Measurements from ENCODE around the gene RNF220. TPM values are rescaled to one million over a fixed set of nuclear protein-coding genes. Genes with fewer than 3 reads are reported as not detected.
"Not testable (repeated sequence)": the region's sequence is repeated elsewhere in the genome, so short reads cannot be mapped to it uniquely, and the experiment has no call there.

Gene RNF220
- total and polyA plus RNA-seq, 2 of the 4 experiments (the other 2 are of a cell fraction): 71.8 to 77.1 TPM

DNA sequence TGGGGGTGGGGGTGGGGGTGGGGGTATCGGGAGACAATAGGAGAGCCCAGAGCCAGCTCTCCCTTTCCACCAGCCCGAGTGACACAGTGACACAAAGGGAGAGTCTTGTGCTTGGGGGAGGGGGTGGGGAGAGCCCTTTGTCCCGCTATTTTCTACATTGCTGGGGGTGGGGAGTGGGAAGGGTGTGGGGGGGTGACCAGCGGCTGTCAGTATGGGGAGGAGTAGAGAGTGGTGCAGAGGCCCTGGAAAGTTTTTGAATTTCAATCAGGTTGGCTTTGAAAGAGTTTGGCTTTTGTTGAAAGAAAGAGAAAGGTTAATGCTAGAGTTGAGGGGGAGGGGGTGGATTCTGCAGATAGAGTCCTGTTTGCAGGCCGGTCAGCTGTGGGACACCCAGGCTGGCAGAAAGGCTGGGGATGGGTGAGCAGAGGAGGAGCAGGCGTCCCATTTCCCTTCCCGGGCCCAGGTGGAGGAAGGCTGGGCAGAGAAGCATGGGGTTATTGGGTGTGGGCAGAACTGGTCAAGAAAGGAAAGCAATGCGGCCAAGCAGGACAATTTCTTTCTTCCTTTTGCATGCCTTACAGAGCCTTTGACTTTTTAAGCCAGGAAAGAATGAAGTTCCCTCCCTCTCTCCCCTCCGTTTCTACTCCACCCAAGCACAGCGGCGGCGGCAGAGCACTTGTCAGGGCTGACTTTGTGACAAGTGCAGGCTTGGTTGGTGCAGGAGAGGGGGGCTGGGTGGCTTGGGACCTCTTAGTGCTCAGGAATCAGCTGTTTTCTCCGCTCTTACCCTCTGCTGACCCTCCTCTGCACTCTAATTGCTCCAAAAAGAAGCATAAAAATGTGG is 96.2 kb downstream of the RNF220 start:
- ChIA-PET POLR2A (ENCODE audit: unreplicated experiment) (no interaction called here), CTCF (no interaction called here)
- H2AFZ ChIP-seq (replicated peaks; ENCODE audit: low read length, poor library complexity): no peak overlapping the region
- H2BK5ac ChIP-seq (ENCODE audit: low read depth, low read length, poor library complexity, severe bottlenecking): no peak overlapping the region
- no peak overlapping the region for H2BK120ac ChIP-seq (ENCODE audit: low read depth, low read length)
- no peak overlapping the region for H2BK15ac ChIP-seq (ENCODE audit: low read depth, low read length)
- dilution Hi-C loops (cut with HindIII; ENCODE audit: low sequenced_read_pairs, unreplicated experiment) (no loop called here), in situ Hi-C loops (cut with MboI; ENCODE audit: low sequenced_read_pairs) (no loop called here), intact Hi-C loops (cut with micrococcal nuclease) (no loop called here)
- H3K56ac ChIP-seq (ENCODE audit: extremely low read depth, insufficient read depth, low read length): no peak overlapping the region
- peaks cover 62% of the 10 kb centered on the region for H3K27me3 ChIP-seq (ENCODE audit: control insufficient read depth, insufficient read depth, low read length)
- no peaks in the 10 kb centered on the region for H3K9me1 ChIP-seq (ENCODE audit: insufficient read depth, low read length)
- no peak overlapping the region for H4K8ac ChIP-seq (ENCODE audit: low read depth in 2 of 2, low read length in 2 of 2)
- H3K4ac ChIP-seq (ENCODE audit: low read depth, low read length): no peak overlapping the region
- H3K9me3 ChIP-seq (ENCODE audit: control insufficient read depth, insufficient read depth, low read length): no peaks in the 10 kb centered on the region
- H3K4me3 ChIP-seq (ENCODE audit: insufficient read depth, low read depth, low read length): no peak overlapping the region
- H3K14ac ChIP-seq (replicated peaks; ENCODE audit: low read depth, low read length): no peak overlapping the region
- no peak overlapping the region for H2AK5ac ChIP-seq (ENCODE audit: low read depth, low read length)
- H3K4me1 ChIP-seq (ENCODE audit: control insufficient read depth, insufficient read depth, low read length): no peaks in the 10 kb centered on the region
- 0% methylated on average over 1 of the region's 13 CpGs; no CpG with 5 or more reads in 1 of the 2 experiments for WGBS, 2 experiments (ENCODE audit: extremely low coverage in 2 of 2, insufficient read length in 1 of 2)
- no peak overlapping the region for H3K9ac ChIP-seq (ENCODE audit: low read depth, low read length)
- H4K91ac ChIP-seq (ENCODE audit: insufficient read depth, low read depth, low read length): no peak overlapping the region
- no peaks in the 10 kb centered on the region for H4K20me1 ChIP-seq (ENCODE audit: insufficient read depth, low read length)
- no peak overlapping the region for H2BK20ac ChIP-seq (ENCODE audit: low read depth, low read length)
- no peak overlapping the region for H3K23ac ChIP-seq (ENCODE audit: low read depth, low read length)
- H4K5ac ChIP-seq (ENCODE audit: low read depth, low read length): no peak overlapping the region
- DNase-seq: no peak
- ATAC-seq (ENCODE audit: low read depth): no peak
- H3K27ac ChIP-seq (ENCODE audit: insufficient read depth, low read length): no peak overlapping the region
- no peak overlapping the region for H3K4me2 ChIP-seq (ENCODE audit: low read depth, low read length)
- no peak overlapping the region for H2AK9ac ChIP-seq (replicated peaks; ENCODE audit: low read depth, low read length, poor library complexity)
- TF ChIP-seq POLR2A (IDR thresholded peaks at IDR 0.05; ENCODE audit: low read depth, low read length) (no peak), ELK1 (IDR thresholded peaks at IDR 0.05; ENCODE audit: borderline replicate concordance, low read depth, low read length) (no peak), SMC3 (IDR thresholded peaks at IDR 0.05; ENCODE audit: low read depth, low read length) (no peak), RFX5 (IDR thresholded peaks at IDR 0.05; ENCODE audit: low read depth, low read length) (no peak), MXI1 (IDR thresholded peaks at IDR 0.05; ENCODE audit: borderline replicate concordance, low read depth, low read length) (no peak), CEBPB (IDR thresholded peaks at IDR 0.05; ENCODE audit: low read depth, low read length) (no peak), NFE2L2 (IDR thresholded peaks at IDR 0.05; ENCODE audit: low read depth, low read length) (no peak)
- no peaks in the 10 kb centered on the region for H3K36me3 ChIP-seq (ENCODE audit: control insufficient read depth, insufficient read depth, low read length)
- no peak overlapping the region for H3K18ac ChIP-seq (ENCODE audit: low read depth, low read length)
- no TSS peak for BruUV-seq (replicated peaks)
- H3K79me1 ChIP-seq (ENCODE audit: low read depth in 1 of 2, low read length in 2 of 2): no peaks in the 10 kb centered on the region

DNA sequence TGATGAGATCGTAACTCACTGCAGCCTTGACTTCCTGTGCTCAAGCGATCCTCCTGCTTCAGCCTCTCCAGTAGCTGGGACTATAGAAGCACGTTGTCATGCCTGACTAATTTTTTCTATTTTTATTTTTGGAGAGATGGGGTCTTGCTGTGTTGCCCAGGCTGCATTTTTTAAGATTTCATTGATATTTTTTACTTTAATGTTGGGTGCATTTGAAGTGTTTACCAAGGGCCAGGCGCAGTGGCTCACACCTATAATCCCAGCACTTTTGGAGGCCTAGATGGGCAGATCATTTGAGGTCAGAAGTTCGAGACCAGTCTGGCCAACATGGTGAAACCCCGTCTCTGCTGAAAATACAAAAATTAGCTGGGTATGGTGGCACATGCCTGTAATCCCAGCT is 97.8 kb downstream of the RNF220 start:
- H3K4ac ChIP-seq (ENCODE audit: low read depth, low read length); H3K27ac ChIP-seq (ENCODE audit: insufficient read depth, low read length); H3K14ac ChIP-seq (replicated peaks; ENCODE audit: low read depth, low read length); H3K4me1 ChIP-seq (ENCODE audit: control insufficient read depth, insufficient read depth, low read length); H3K9ac ChIP-seq (ENCODE audit: low read depth, low read length); CTCF ChIA-PET; H3K4me3 ChIP-seq (ENCODE audit: insufficient read depth, low read depth, low read length); intact Hi-C loops (cut with micrococcal nuclease); ATAC-seq (ENCODE audit: low read depth); BruUV-seq (replicated peaks); DNase-seq; in situ Hi-C loops (cut with MboI; ENCODE audit: low sequenced_read_pairs); H3K9me1 ChIP-seq (ENCODE audit: insufficient read depth, low read length); H3K4me2 ChIP-seq (ENCODE audit: low read depth, low read length); H2AK5ac ChIP-seq (ENCODE audit: low read depth, low read length); H4K20me1 ChIP-seq (ENCODE audit: insufficient read depth, low read length); H4K8ac ChIP-seq (ENCODE audit: low read depth in 2 of 2, low read length in 2 of 2); H3K18ac ChIP-seq (ENCODE audit: low read depth, low read length); H4K5ac ChIP-seq (ENCODE audit: low read depth, low read length); H3K79me1 ChIP-seq (ENCODE audit: low read depth in 1 of 2, low read length in 2 of 2); H2BK20ac ChIP-seq (ENCODE audit: low read depth, low read length); H2BK5ac ChIP-seq (ENCODE audit: low read depth, low read length, poor library complexity, severe bottlenecking); dilution Hi-C loops (cut with HindIII; ENCODE audit: low sequenced_read_pairs, unreplicated experiment); H4K91ac ChIP-seq (ENCODE audit: insufficient read depth, low read depth, low read length); H2AK9ac ChIP-seq (replicated peaks; ENCODE audit: low read depth, low read length, poor library complexity); H3K9me3 ChIP-seq (ENCODE audit: control insufficient read depth, insufficient read depth, low read length); H2AFZ ChIP-seq (replicated peaks; ENCODE audit: low read length, poor library complexity); H2BK120ac ChIP-seq (ENCODE audit: low read depth, low read length); H2BK15ac ChIP-seq (ENCODE audit: low read depth, low read length); H3K23ac ChIP-seq (ENCODE audit: low read depth, low read length); H3K56ac ChIP-seq (ENCODE audit: extremely low read depth, insufficient read depth, low read length); POLR2A ChIA-PET (ENCODE audit: unreplicated experiment); H3K36me3 ChIP-seq (ENCODE audit: control insufficient read depth, insufficient read depth, low read length): not testable (repeated sequence)
- whole genome bisulfite sequencing, 2 experiments (ENCODE audit: extremely low coverage in 2 of 2, insufficient read length in 1 of 2): no CpG with 5 or more reads among the region's 6 CpGs
- H3K27me3 ChIP-seq (ENCODE audit: control insufficient read depth, insufficient read depth, low read length): peaks cover 63% of the 10 kb centered on the region
